Hematopoietic multipotent progenitor cell treated with erythropoietin and hydrocortisone succinate and interleukin-3 and kit ligand, for 6 days (in vitro differentiated cells): ENCODE data around the gene SERPINB2.

Source experiments
- DNase-seq: peaks from one replicate; pipeline ENCODE4 v3.0.0-alpha.2; 2015

SERPINB2 gene, protein sequence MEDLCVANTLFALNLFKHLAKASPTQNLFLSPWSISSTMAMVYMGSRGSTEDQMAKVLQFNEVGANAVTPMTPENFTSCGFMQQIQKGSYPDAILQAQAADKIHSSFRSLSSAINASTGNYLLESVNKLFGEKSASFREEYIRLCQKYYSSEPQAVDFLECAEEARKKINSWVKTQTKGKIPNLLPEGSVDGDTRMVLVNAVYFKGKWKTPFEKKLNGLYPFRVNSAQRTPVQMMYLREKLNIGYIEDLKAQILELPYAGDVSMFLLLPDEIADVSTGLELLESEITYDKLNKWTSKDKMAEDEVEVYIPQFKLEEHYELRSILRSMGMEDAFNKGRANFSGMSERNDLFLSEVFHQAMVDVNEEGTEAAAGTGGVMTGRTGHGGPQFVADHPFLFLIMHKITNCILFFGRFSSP

GRCh38 chr18:63887424-63887823 is at the start of gene SERPINB2:
TSS of gene SERPINB2 (plus strand) at chr18:63887705. CDS start at chr18:63891445, 3,740 bp downstream.
- DNase-seq, result no peak

DNA sequence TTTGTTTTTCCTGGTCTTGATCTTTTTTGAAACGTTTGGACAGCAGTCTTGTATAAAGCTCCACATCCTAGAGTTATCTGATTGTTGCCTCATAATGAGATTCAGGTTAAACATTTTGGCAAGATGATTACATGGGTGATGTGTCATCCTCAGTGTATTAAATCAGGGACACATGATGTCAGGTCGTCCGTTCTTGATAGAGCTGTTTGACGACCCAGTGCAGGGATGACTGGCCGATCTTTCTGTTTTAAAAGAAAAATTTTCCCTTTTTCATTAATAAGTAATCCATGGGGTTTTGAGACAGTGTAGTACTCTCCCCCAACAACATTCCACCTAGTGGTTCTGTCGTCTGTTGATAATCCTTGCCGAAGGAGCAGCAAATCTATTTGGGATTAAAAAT is 44.5 kb upstream of the SERPINB2 start:
- no peak for DNase-seq

DNA sequence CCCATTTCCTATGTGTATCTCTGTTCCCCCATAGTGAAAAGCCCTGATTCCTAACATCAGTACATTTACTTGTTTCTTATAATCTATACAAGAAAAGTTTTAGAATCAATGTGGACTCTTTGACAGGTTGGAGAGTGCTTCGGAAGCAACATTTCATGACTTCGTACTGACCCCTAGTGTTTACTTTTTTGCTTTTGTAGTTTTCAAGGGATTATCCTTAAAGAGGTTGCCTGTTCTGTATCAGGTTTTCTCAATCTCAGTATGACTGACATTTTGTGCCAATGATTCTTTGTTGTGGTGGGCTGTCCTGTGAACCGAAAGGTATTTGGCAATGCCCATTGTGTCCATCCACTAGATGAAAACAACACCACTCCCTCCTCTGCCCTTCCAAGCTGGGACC is 43.3 kb upstream of the SERPINB2 start:
- DNase-seq, result peak; percentile 65

- peak; percentile 78 for DNase-seq
Observed at GRCh38 chr18:63848159-63848558, 39.3 kb upstream of the SERPINB2 start.

- peak; percentile 68 for DNase-seq
Observed at GRCh38 chr18:63850020-63850419, 37.5 kb upstream of the SERPINB2 start.

GRCh38 chr18:63850636-63851035 is 36.9 kb upstream of the SERPINB2 start:
- DNase-seq, result no peak

- DNase-seq, result peak; percentile 11
Observed at GRCh38 chr18:63858456-63858855, 29.0 kb upstream of the SERPINB2 start.

GRCh38 chr18:63859781-63860475 is 27.6 kb upstream of the SERPINB2 start:
- peak; percentile 9 for DNase-seq

- DNase-seq, result no peak
Observed at GRCh38 chr18:63860531-63860930, 27.0 kb upstream of the SERPINB2 start.

DNA sequence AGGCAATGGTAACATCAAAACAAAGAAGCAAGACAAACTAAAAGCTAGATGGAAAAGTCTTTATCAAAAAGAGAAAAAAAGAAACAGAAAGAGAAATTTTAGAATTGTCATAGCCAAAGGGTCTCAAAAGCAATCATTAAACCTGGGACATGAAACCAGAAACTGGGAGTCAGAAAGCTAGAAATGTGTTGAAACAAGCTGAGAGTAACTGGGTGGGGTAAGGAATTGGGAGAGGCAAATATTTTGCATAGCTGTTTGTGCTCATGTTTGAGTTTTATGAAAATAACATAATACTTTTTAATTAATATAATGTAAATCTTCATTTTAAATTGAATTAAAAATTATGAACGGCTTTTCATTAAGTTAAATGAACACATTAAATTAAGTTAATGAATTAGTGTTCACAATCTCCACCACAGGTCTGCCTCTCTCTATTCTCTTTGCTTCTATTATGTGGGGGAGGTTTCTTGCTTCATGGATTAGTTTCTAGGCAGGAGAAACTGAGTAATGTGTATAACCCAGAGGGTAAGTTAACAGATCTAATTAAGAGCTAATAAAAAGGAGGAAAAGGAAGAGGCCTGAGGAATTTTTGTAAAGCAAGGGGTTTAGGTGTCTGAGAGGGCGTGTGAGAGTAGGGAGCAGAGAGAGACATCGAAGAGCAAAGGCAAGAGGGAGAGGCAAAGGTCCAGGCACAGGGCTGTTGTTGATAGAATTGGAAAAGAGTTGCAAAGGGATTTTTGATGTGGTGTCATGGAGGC is 20.0 kb upstream of the SERPINB2 start:
- no peak for DNase-seq

DNA sequence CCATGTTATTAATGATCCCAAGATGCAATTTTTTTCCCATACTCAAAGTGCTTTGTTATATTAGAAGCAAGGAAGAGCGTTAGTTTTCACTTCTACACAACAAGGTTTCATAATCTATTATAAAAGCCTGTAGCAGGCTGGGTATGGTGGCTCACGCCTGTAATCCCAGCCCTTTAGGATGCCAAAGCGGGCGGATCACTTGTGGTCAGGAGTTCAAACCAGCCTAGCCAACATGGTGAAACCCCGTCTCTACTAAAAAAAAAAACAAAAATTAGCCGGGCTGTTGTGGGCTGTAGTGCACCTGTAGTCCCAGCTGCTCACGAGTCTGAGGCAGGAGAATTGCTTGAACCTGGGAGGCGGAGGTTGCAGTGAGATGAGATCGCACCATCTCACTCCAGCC is 19.0 kb upstream of the SERPINB2 start:
- no peak for DNase-seq

GRCh38 chr18:63869374-63869773 is 18.1 kb upstream of the SERPINB2 start:
- DNase-seq, result no peak

DNA sequence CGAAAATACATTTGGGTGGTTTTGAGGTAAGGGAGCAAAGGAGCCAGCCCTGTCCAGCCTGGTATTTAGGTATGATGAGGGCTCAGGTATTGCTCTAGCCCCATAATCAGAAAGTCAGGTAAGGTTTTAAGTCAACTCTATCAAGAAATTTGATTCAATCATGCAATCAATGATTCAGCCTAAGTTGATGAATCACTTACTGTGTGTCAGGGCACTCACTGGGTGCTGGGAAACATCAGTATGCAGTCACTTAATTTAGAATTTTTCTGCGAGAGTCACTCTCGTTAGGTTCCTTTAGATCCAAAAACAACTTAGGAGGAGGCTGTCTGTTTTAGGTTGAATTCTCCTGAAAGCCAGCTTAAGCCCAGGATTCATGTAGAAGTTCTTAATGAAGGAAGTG is 17.7 kb upstream of the SERPINB2 start:
- no peak for DNase-seq

DNA sequence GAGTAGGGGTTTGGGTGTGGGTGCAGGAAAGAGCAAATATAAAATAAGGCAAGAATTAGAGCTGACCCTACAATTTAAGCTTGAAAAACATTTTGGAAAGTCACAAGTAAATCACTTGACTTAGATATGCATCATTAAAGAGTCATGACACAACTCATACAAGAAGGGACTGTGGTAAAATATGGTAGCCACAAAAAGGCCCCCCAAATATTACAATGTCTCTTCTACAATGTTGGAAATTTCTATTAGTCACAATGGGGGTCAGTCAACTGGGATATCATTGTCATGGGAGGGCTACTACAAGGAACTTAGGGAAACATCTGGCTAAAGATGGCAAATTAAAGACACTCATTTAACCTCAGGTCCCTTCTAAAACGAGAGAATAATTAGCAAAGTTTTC is 15.7 kb upstream of the SERPINB2 start:
- DNase-seq, result no peak

DNA sequence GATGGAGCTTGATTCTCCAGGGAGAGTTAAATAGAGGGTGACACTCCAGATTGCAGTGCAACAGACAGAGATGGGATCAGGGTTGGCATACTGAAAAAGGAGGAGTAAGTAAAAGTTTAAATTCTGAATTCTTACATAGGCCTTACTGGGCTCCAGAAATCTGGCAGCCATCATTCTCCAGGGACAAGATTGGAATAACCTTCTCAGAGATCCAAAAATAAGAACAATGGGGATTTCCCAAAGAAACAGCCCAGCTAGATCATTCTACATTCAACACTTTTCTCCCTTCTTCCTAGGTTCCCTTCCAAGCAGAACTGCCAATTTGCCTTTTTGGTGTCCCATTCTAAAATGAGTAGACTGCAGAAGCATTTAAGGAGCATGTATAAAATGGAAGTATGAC is 14.9 kb upstream of the SERPINB2 start:
- DNase-seq, result no peak

GRCh38 chr18:63878343-63878742 is 9.2 kb upstream of the SERPINB2 start:
- DNase-seq, result peak; percentile 52

GRCh38 chr18:63878925-63879324 is 8.6 kb upstream of the SERPINB2 start:
- no peak for DNase-seq

- peak; percentile 26 for DNase-seq
Observed at GRCh38 chr18:63879709-63880108, 7.8 kb upstream of the SERPINB2 start.

GRCh38 chr18:63881851-63882250 is 5.7 kb upstream of the SERPINB2 start:
- no peak for DNase-seq

DNA sequence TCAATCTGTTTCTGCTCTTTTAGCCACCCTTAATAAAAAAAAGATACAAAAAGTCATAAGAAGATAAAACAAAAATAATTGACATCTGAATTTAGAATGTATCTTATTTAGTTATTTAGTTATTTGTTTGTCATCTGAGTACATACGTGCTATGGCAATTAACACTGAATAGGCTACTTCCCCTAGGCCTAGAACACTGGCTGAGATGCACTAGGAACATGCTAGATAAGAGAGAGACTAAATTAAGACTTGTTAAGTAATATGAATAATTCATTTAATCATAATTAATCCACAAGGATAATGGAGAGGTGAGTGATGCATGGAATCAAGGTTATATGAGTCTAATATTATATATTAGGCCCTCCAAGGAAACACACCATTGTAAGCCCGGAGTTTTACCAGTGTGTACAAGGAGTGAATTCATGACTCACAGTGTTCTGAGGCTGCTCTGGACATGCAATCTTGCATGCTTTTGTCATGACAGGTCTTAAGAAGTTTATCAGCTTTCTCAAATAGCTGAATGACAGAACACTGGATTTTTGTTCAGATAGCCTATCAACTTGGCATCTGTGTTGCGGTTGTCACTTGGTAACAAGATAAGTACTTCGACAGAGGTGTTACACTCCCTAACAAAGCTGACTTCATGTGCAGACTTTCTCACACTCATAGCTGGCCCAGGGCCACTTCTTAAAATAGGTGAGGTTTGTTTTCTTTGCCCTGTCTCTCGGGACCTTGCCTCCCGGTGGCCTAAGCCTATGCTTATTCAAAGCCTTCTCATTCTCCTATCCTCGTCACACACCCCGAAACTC is 5.0 kb upstream of the SERPINB2 start:
- DNase-seq, result peak; percentile 56

DNA sequence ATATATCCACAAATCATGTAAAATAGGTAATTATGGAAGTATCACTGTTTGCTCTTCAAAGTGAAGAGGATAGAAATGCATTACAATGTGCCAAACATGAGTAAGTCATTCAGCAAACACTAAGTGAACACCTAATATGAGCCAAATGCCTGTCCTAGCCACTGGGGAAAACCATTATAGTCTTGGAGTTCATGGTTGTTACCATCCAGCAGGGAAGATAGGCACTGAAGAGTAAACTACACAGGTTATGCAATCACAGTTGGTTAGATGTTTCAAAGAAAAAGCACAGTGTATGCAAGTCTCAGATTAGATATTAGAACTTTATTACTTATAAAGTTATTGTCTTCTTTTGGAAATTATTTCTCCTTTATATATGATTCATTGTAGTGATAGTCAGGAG is 3.9 kb upstream of the SERPINB2 start:
- DNase-seq, result no peak

DNA sequence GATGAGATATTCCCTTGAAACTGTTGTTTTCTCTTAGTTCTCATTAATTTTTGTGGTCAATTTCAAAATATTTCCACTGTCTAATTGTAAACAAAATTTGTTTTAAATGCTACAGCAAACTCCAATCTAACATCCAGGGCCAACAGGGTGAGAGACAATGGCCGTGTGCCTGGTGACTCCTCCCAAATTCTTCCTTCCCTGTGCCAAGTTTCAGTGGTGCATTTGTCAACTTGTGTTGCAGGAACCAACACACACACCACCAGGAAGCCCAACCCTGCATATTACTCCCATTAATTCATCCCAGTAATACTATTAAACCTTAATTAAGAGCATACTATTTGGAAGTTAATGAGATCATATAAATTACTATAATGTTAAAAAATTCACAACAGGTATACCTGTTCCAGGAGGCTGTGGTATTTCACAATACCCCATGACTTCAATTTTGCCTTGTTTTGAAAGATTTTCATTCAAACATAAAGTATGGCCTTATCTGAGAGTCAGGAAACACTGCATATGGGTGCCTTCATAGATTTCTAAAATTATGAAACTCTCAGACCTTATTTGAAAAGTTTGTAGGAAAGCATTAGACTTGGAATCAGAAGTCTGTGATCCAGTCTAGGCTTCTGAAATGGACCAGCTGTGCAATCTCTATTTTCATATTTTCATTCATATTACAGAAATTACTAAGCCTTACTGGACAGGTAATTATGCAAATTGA is 1.1 kb downstream of the SERPINB2 start:
- no peak for DNase-seq
